K562 (cell line): ENCODE results near the gene IL1RAPL2. TPM values are rescaled to one million over a fixed set of nuclear protein-coding genes. Genes with fewer than 3 reads are reported as not detected.

Experiments
- ATAC-seq: fragments of 200-7000 bp; cut with Tn5 transposase; 3 replicates; pipeline ENCODE4 v1.9.1; 2020; ENCODE audit warnings: moderate library complexity
- BruUV-seq: library from RNA; stranded (reverse); fragments of 400-500 nt; replicated peaks from 2 replicates; lab custom pipeline; 2021; lab: Mats Ljungman, UMichigan
- CTCF ChIA-PET: fragments of 300-600 bp; formaldehyde crosslinking; extraction: SDS; loops from one replicate; lab custom pipeline; 2021; ENCODE audit warnings: low intra/inter-chr PET ratio; lab: Yijun Ruan, JAX
- POLR2A ChIA-PET: fragments of 300-600, 350-650 bp; sonication (Branson Sonifier 250); formaldehyde crosslinking; extraction: SDS; loops from one replicate; lab custom pipeline; 2021; ENCODE audit warnings: antibody characterized with exemption, inconsistent platforms; lab: Yijun Ruan, JAX
- DNase-seq, 4 experiments: peaks; one replicate each; pipeline versions ENCODE4 v3.0.0 to v3.0.0-alpha.2; 2011 to 2018; ENCODE audit warnings: low spot score in 3 of 4, mixed read lengths in 3 of 4; ENCODE audit errors: extremely low read depth in 1 of 4
- FAIRE-seq: peaks from 2 replicates; lab custom pipeline; 2011; peaks lifted over from hg19 to GRCh38; lab: Jason Lieb, UNC
- H2AFZ ChIP-seq: 2 replicates; pipeline ENCODE4 v1.6.0; 2011; ENCODE audit warnings: low read depth, low read length, control low read depth, inconsistent platforms
- H3K27ac ChIP-seq: fragments of 200-600 bp; 3 replicates; pipeline ENCODE4 v1.8.0; 2011; ENCODE audit warnings: low read depth, mild to moderate bottlenecking, control low read depth, inconsistent platforms, low read length, moderate library complexity, mixed read lengths; ENCODE audit errors: extremely low read depth
- H3K27me3 ChIP-seq, 2 experiments: fragments of 300-600 bp in 1 of 2; 2 replicates in 1 of 2; 3 replicates in 1 of 2; pipeline versions ENCODE4 v1.6.0 to v1.8.0; 2011; ENCODE audit warnings: inconsistent platforms in 2 of 2, low read length in 2 of 2, mild to moderate bottlenecking in 1 of 2, mixed read lengths in 1 of 2, moderate library complexity in 1 of 2; ENCODE audit not compliant: control insufficient read depth in 2 of 2, insufficient read depth in 2 of 2
- H3K36me3 ChIP-seq: fragments of 300-600 bp; 3 replicates; pipeline ENCODE4 v1.8.0; 2011; ENCODE audit warnings: mild to moderate bottlenecking, low read length, inconsistent platforms; ENCODE audit not compliant: control insufficient read depth, insufficient read depth
- H3K4me1 ChIP-seq, 2 experiments: fragments of 200-600 bp in 1 of 2; replicated peaks in 1 of 2; 2 replicates in 1 of 2; 3 replicates in 1 of 2; pipeline versions ENCODE4 v1.5.1 to v1.8.0; 2011; ENCODE audit warnings: inconsistent platforms in 2 of 2, low read length in 2 of 2, mild to moderate bottlenecking in 1 of 2, mixed read lengths in 1 of 2, moderate library complexity in 1 of 2; ENCODE audit not compliant: control insufficient read depth in 2 of 2, insufficient read depth in 2 of 2
- H3K4me2 ChIP-seq: 2 replicates; pipeline ENCODE4 v1.6.1; 2011; ENCODE audit warnings: low read length, control low read depth, inconsistent platforms, mixed read lengths; ENCODE audit not compliant: insufficient read depth
- H3K4me3 ChIP-seq: fragments of 200-600 bp; sonication (generic), shearing (Covaris generic); 2 replicates; pipeline ENCODE4 v1.5.1; 2016; ENCODE audit warnings: control low read depth, inconsistent platforms
- H3K79me2 ChIP-seq: fragments of 200-600 bp; 3 replicates; pipeline ENCODE4 v1.8.0; 2011; ENCODE audit warnings: low read length, inconsistent platforms; ENCODE audit not compliant: control insufficient read depth, insufficient read depth
- H3K9ac ChIP-seq, 2 experiments: 2 replicates each; pipeline versions ENCODE4 v1.6.0 to v1.6.1; 2011; ENCODE audit warnings: low read depth in 2 of 2, low read length in 2 of 2, control low read depth in 1 of 2, inconsistent platforms in 1 of 2, mild to moderate bottlenecking in 1 of 2, mixed read lengths in 1 of 2; ENCODE audit not compliant: insufficient read depth in 1 of 2
- H3K9me1 ChIP-seq: one replicate; pipeline ENCODE4 v1.6.0; 2011; ENCODE audit warnings: inconsistent platforms, mild to moderate bottlenecking, low read length, moderate library complexity; ENCODE audit not compliant: control insufficient read depth, insufficient read depth
- H3K9me3 ChIP-seq: replicated peaks from 2 replicates; pipeline ENCODE4 v1.5.1; 2011; ENCODE audit warnings: low read depth, low read length, inconsistent platforms; ENCODE audit not compliant: control insufficient read depth, insufficient read depth
- H4K20me1 ChIP-seq: replicated peaks from 2 replicates; pipeline ENCODE4 v1.6.1; 2011; ENCODE audit warnings: low read length, inconsistent platforms, mixed read lengths; ENCODE audit not compliant: control insufficient read depth, insufficient read depth
- ARID2 ChIP-seq: fragments of 450-650 bp; IDR thresholded peaks from 2 replicates; pipeline ENCODE4 v1.6.1; 2017; ENCODE audit warnings: antibody characterized with exemption, mild to moderate bottlenecking
- BRF2 ChIP-seq: IDR thresholded peaks from 3 replicates; pipeline ENCODE4 v1.6.1; 2011; ENCODE audit warnings: borderline replicate concordance, mild to moderate bottlenecking; ENCODE audit not compliant: insufficient read length, insufficient read depth
- ETS2 ChIP-seq: IDR thresholded peaks from 2 replicates; pipeline ENCODE4 v1.6.1; 2016; ENCODE audit warnings: borderline replicate concordance, missing genetic modification characterization, mild to moderate bottlenecking, moderate library complexity, missing compliant biosample characterization; ENCODE audit not compliant: poor library complexity, severe bottlenecking
- JUNB ChIP-seq: fragments of 450-650 bp; formaldehyde crosslinking; conservative IDR thresholded peaks from 2 replicates; pipeline ENCODE4 v1.4.0; 2020; ENCODE audit warnings: mild to moderate bottlenecking
- NCOA4 ChIP-seq: fragments of 450-650 bp; IDR thresholded peaks from 2 replicates; pipeline ENCODE4 v1.6.1; 2018; ENCODE audit warnings: mild to moderate bottlenecking; ENCODE audit not compliant: partially characterized antibody
- POU5F1 ChIP-seq: fragments of 150-350 bp; IDR thresholded peaks from 2 replicates; pipeline ENCODE4 v1.6.1; 2014; ENCODE audit warnings: borderline replicate concordance, low read length, low read depth, mild to moderate bottlenecking; ENCODE audit not compliant: partially characterized antibody
- PURB ChIP-seq: sonication (generic); formaldehyde crosslinking; IDR thresholded peaks from 2 replicates; pipeline ENCODE4 v1.9.0; 2021; ENCODE audit warnings: low read depth, mild to moderate bottlenecking, missing genetic modification reagents
- RFX7 ChIP-seq: fragments of 250-450 bp; sonication (Bioruptor Pico); IDR thresholded peaks from 2 replicates; pipeline ENCODE4 v1.5.1; 2021; ENCODE audit warnings: mild to moderate bottlenecking
- SP1 ChIP-seq: sonication (generic); formaldehyde crosslinking; IDR thresholded peaks from 2 replicates; pipeline ENCODE4 v1.8.1; 2022; ENCODE audit warnings: mild to moderate bottlenecking, missing genetic modification reagents
- SRF ChIP-seq, 2 experiments: fragments of 250-450, 450-650 bp in 1 of 2; sonication (Bioruptor Pico) in 1 of 2; sonication (generic) in 1 of 2; formaldehyde crosslinking; IDR thresholded peaks; 2 replicates each; pipeline versions ENCODE4 v1.5.0 to v1.5.1; 2020 to 2022; ENCODE audit warnings: mild to moderate bottlenecking in 1 of 2, missing genetic modification reagents in 1 of 2
- THRA ChIP-seq: fragments of 450-650 bp; IDR thresholded peaks from 2 replicates; pipeline ENCODE4 v1.6.1; 2017; ENCODE audit warnings: mild to moderate bottlenecking, moderate library complexity
- ZNF445 ChIP-seq: fragments of 250-450 bp; sonication (Bioruptor Pico); IDR thresholded peaks from 2 replicates; pipeline ENCODE4 v1.4.0; 2020; ENCODE audit warnings: low read depth, mild to moderate bottlenecking, moderate library complexity
- ZNF589 ChIP-seq: fragments of 200-800 bp; sonication (Bioruptor generic); IDR thresholded peaks from 2 replicates; pipeline ENCODE4 v1.6.1; 2016; ENCODE audit warnings: low read depth, missing genetic modification characterization, missing compliant biosample characterization
- ZNF740 ChIP-seq, 3 experiments: fragments of 200-800 bp in 1 of 3; sonication (Bioruptor generic) in 1 of 3; sonication (generic) in 1 of 3; formaldehyde crosslinking in 1 of 3; IDR thresholded peaks; 2 replicates each; pipeline versions ENCODE4 v1.6.1 to v1.8.0; 2016 to 2022; ENCODE audit warnings: mild to moderate bottlenecking in 2 of 3, missing compliant biosample characterization in 2 of 3, missing genetic modification characterization in 2 of 3, missing genetic modification reagents in 1 of 3
- ZNF76 ChIP-seq: fragments of 250-450 bp; sonication (Bioruptor Pico); IDR thresholded peaks from 2 replicates; pipeline ENCODE4 v1.4.0; 2020; ENCODE audit warnings: mild to moderate bottlenecking, moderate library complexity, borderline replicate concordance
- ZSCAN29 ChIP-seq: fragments of 450-650 bp; IDR thresholded peaks from 2 replicates; pipeline ENCODE4 v1.6.1; 2017
- WGBS: fragments of 100-300 bp; shearing (Covaris generic); methylation state at CpG from one replicate; pipeline ENCODE4 v1.1.6; 2016; ENCODE audit warnings: low coverage, mixed read lengths; ENCODE audit not compliant: insufficient coverage; ENCODE audit errors: missing lambda C conversion rate; 5-methylcytosine and 5-hydroxymethylcytosine counted together
- in situ Hi-C: fragments of 300-500 bp; cut with MboI; formaldehyde crosslinking; loops from 4 replicates; pipeline ENCODE4 v1.15.0; 2018; ENCODE audit warnings: inconsistent platforms, mixed read lengths
- intact Hi-C: fragments of 100-400 bp; cut with micrococcal nuclease; formaldehyde crosslinking; loops from 2 replicates; pipeline ENCODE4 v1.14.2; 2022
- polyA plus RNA-seq, 8 experiments: library from polyadenylated mRNA; depleted of rRNA in 4 of 8; stranded (reverse) in 5 of 8; unstranded in 3 of 8; fragments of >200 nt; fragmentation: Nextera tagmentation in 2 of 8; fragmentation: Illumina TruSeq in 1 of 8; extraction: Ambion mirVana in 2 of 8; extraction: Trizol in 1 of 8; gene quantifications; 2 replicates each; pipeline versions ENCODE4 v1.2.1 to v1.2.3, GENCODE V29; 2011 to 2014; ENCODE audit warnings: inconsistent platforms in 1 of 8, missing spikeins in 1 of 8
- total RNA-seq, 7 experiments: library from RNA; depleted of rRNA in 6 of 7; stranded (reverse); fragments of >200 nt in 6 of 7; fragmentation: Illumina TruSeq in 2 of 7; extraction: Trizol in 2 of 7; gene quantifications; 2 replicates each; pipeline versions ENCODE4 v1.2.1 to v1.2.3, GENCODE V29; 2011 to 2021; ENCODE audit warnings: low replicate concordance in 1 of 7
- TF ChIP-seq, protein P1 (sequence below): sonication (generic); formaldehyde crosslinking; IDR thresholded peaks from 2 replicates; pipeline ENCODE4 v1.8.0; 2022; ENCODE audit warnings: mild to moderate bottlenecking, missing genetic modification reagents

The IL1RAPL2 gene
- total and polyA plus RNA-seq, 9 of the 15 experiments (the other 6 are each of a cell fraction or from before 2014, with no cell fraction given): not detected

DNA sequence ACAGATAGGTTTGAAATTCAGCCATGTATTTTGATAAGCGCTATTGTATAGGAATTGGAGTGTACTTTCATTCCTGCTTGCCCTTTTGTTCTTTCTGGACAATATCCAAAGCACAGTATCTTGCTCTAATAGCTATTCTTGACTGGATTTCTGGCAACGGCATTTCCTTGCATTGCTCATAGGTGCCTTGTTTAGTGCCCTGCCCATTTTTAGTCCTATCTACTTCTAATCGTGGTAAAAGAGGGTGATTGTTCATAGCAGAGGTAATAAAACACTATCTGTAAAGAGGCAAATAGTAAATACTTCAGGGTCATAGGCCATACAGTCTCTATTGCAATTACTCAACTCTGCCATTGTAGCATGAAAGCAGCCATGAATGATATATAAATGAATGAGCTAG lies 155.9 kb downstream of the IL1RAPL2 start (continued):
- TF ChIP-seq, protein P1, sequence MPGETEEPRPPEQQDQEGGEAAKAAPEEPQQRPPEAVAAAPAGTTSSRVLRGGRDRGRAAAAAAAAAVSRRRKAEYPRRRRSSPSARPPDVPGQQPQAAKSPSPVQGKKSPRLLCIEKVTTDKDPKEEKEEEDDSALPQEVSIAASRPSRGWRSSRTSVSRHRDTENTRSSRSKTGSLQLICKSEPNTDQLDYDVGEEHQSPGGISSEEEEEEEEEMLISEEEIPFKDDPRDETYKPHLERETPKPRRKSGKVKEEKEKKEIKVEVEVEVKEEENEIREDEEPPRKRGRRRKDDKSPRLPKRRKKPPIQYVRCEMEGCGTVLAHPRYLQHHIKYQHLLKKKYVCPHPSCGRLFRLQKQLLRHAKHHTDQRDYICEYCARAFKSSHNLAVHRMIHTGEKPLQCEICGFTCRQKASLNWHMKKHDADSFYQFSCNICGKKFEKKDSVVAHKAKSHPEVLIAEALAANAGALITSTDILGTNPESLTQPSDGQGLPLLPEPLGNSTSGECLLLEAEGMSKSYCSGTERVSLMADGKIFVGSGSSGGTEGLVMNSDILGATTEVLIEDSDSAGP (CRISPR knock-in tag): no peak
- TF ChIP-seq THRA (no peak), ETS2 (no peak), RFX7 (CRISPR knock-in tag) (no peak), POU5F1 (no peak), ZNF445 (CRISPR knock-in tag) (no peak)

DNA sequence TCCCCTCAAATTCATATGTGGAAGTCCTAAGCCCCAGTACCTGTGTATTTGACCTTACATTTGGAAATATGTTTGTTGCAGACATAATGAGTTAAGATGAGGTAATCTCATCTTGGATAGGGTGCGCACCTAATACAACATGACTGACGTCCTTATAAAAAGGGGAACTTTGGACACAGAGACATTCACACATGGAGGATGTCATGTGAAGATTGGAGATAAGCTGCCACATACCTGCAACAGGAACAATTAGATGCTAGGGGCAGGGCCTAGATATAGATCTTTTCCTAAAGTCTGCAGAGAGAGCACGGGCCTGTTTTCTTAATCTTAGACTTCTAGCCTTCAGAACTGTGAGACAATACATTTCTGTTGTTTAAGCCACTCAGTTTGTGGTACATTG lies 162.5 kb downstream of the IL1RAPL2 start:
- WGBS: 0% methylated on average over 3 of the region's 3 CpGs
- in situ Hi-C loops: no loop called here
- FAIRE-seq: no peak

More for the DNA sequence above, 162.5 kb downstream of the IL1RAPL2 start:
- no peak for DNase-seq
- Histone ChIP-seq H3K9ac (no peak overlapping the region), H3K27ac (no peak overlapping the region), H3K9me1 (no peaks in the 10 kb centered on the region), H3K79me2 (no peaks in the 10 kb centered on the region), H2AFZ (no peak overlapping the region), H3K4me1 (no peaks in the 10 kb centered on the region), H3K9me3 (no peaks in the 10 kb centered on the region), H4K20me1 (no peaks in the 10 kb centered on the region), H3K4me3 (no peak overlapping the region), H3K36me3 (no peaks in the 10 kb centered on the region), H3K4me2 (no peak overlapping the region), H3K27me3 (no peaks in the 10 kb centered on the region)
- BruUV-seq: no TSS peak
- ATAC-seq: no peak
- intact Hi-C loops: no loop called here
- TF ChIP-seq ZNF445 (CRISPR knock-in tag): no peak
- TF ChIP-seq SRF (CRISPR knock-in tag; IDR thresholded peaks at IDR 0.05): no peak
- no peak for TF ChIP-seq SP1 (CRISPR knock-in tag)
- no peak for TF ChIP-seq ZNF589 (CRISPR knock-in tag)
- no peak for TF ChIP-seq ZSCAN29
- no peak for TF ChIP-seq ARID2
- TF ChIP-seq NCOA4: no peak
- no peak for TF ChIP-seq ZNF740 (CRISPR knock-in tag; IDR thresholded peaks at IDR 0.05)
- TF ChIP-seq ZNF740 (tag; IDR thresholded peaks at IDR 0.05): no peak
- TF ChIP-seq BRF2: no peak
- no peak for TF ChIP-seq JUNB (CRISPR knock-in tag)
- no peak for TF ChIP-seq ZNF76 (CRISPR knock-in tag)
- TF ChIP-seq PURB (CRISPR knock-in tag): no peak
- POLR2A ChIA-PET: no interaction called here
- CTCF ChIA-PET: no interaction called here
